Memory B cell (primary cell): ENCODE data around the gene CTDSPL.
"Not testable (repeated sequence)": the region's sequence is repeated elsewhere in the genome, so short reads cannot be mapped to it uniquely, and the experiment has no call there.

Experiments used
- ATAC-seq: fragments of 150-1000 bp; cut with Tn5 transposase; 2 replicates; pipeline ENCODE4 v1.10.0; 2021; ENCODE audit warnings: low read depth, mild to moderate bottlenecking, moderate library complexity
- DNase-seq, 2 donors: peaks; one replicate each; pipeline ENCODE4 v3.0.0; 2022; ENCODE audit warnings: low spot score in 2 of 2
- H3K27ac Mint-ChIP-seq: one replicate; pipeline ENCODE4 v1.8.0; 2022; ENCODE audit warnings: mild to moderate bottlenecking, moderate library complexity, mixed read lengths
- H3K27me3 Mint-ChIP-seq: one replicate; pipeline ENCODE4 v1.8.0; 2022; ENCODE audit warnings: mixed read lengths
- H3K36me3 Mint-ChIP-seq: one replicate; pipeline ENCODE4 v1.8.0; 2022; ENCODE audit warnings: mild to moderate bottlenecking, mixed read lengths
- H3K4me1 Mint-ChIP-seq: one replicate; pipeline ENCODE4 v1.8.0; 2022; ENCODE audit warnings: mixed read lengths
- H3K4me3 Mint-ChIP-seq: one replicate; pipeline ENCODE4 v1.8.0; 2022; ENCODE audit warnings: mild to moderate bottlenecking, moderate library complexity, mixed read lengths
- H3K9me3 Mint-ChIP-seq: one replicate; pipeline ENCODE4 v1.8.0; 2022; ENCODE audit warnings: mixed read lengths

Gene CTDSPL

GRCh38 chr3:37987751-37988179, 126.1 kb downstream of the CTDSPL start:
- H3K9me3 Mint-ChIP-seq, result no peaks in the 10 kb centered on the region
- ATAC-seq (no peak), DNase-seq (no peak)
- no peaks in the 10 kb centered on the region for H3K4me1 Mint-ChIP-seq
- H3K27ac Mint-ChIP-seq, result no peak overlapping the region
- H3K27me3 Mint-ChIP-seq, result peaks cover 7% of the 10 kb centered on the region
- H3K36me3 Mint-ChIP-seq, result no peaks in the 10 kb centered on the region
- H3K4me3 Mint-ChIP-seq, result no peak overlapping the region

DNA sequence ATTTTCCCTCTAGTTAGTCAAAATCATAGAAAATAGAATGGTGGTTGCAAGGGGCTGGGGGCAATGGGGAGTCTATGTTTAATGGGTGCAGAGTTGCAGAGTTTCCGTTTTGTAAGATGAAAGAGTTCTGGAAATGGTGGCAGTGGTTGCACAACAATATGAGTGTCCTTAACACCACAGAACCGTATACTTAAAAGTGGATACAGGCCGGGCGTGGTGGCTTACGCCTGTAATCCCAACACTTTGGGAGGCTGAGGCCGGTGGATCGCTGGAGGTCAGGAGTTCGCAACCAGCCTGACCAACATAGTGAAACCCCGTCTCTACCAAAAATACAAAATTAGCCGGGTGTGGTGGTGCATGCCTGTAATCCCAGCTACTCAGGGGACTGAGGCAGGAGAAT, 126.7 kb downstream of the CTDSPL start:
- not testable (repeated sequence) for H3K4me1 Mint-ChIP-seq, H3K4me3 Mint-ChIP-seq

GRCh38 chr3:37988931-37989525, 127.3 kb downstream of the CTDSPL start:
- ATAC-seq (no peak), DNase-seq (no peak)
- no peaks in the 10 kb centered on the region for H3K9me3 Mint-ChIP-seq
- H3K36me3 Mint-ChIP-seq, result no peaks in the 10 kb centered on the region
- no peak overlapping the region for H3K27ac Mint-ChIP-seq
- H3K4me1 Mint-ChIP-seq, result peaks cover 4% of the 10 kb centered on the region
- no peak overlapping the region for H3K4me3 Mint-ChIP-seq
- peaks cover 7% of the 10 kb centered on the region for H3K27me3 Mint-ChIP-seq

More for the DNA sequence above, 126.7 kb downstream of the CTDSPL start:
- H3K27ac Mint-ChIP-seq, ATAC-seq, H3K27me3 Mint-ChIP-seq, DNase-seq, H3K36me3 Mint-ChIP-seq, H3K9me3 Mint-ChIP-seq: not testable (repeated sequence)

GRCh38 chr3:37989821-37990480, 128.3 kb downstream of the CTDSPL start:
- no peak overlapping the region for H3K27ac Mint-ChIP-seq
- no peak overlapping the region for H3K4me3 Mint-ChIP-seq
- H3K9me3 Mint-ChIP-seq, result no peaks in the 10 kb centered on the region

GRCh38 chr3:37990527-37990926, 128.8 kb downstream of the CTDSPL start, which contains the start of gene VILL:
Gene VILL, plus strand, starts transcription at chr3:37990786. Its CDS starts 2,887 bp downstream, at chr3:37993673.
- H3K36me3 Mint-ChIP-seq, result peaks cover under 1% of the 10 kb centered on the region
- peaks cover 16% of the 10 kb centered on the region for H3K4me1 Mint-ChIP-seq
- no peak within 1 kb of the TSS for H3K4me3 Mint-ChIP-seq
- DNase-seq (no peak), ATAC-seq (no peak)
- no peaks in the 10 kb centered on the region for H3K9me3 Mint-ChIP-seq
- peak within 1 kb of the TSS; percentile 59 for H3K27ac Mint-ChIP-seq
- peaks cover 7% of the 10 kb centered on the region for H3K27me3 Mint-ChIP-seq

More at GRCh38 chr3:37989821-37990480, 128.3 kb downstream of the CTDSPL start:
- H3K36me3 Mint-ChIP-seq, result no peaks in the 10 kb centered on the region
- DNase-seq (no peak), ATAC-seq (no peak)
- peaks cover 7% of the 10 kb centered on the region for H3K27me3 Mint-ChIP-seq
- H3K4me1 Mint-ChIP-seq, result peaks cover 11% of the 10 kb centered on the region

GRCh38 chr3:37991109-37991508, 129.4 kb downstream of the CTDSPL start:
- Mint-ChIP-seq H3K27me3 (peaks cover 3% of the 10 kb centered on the region), H3K27ac (peak overlapping the region; percentile 59)

DNA sequence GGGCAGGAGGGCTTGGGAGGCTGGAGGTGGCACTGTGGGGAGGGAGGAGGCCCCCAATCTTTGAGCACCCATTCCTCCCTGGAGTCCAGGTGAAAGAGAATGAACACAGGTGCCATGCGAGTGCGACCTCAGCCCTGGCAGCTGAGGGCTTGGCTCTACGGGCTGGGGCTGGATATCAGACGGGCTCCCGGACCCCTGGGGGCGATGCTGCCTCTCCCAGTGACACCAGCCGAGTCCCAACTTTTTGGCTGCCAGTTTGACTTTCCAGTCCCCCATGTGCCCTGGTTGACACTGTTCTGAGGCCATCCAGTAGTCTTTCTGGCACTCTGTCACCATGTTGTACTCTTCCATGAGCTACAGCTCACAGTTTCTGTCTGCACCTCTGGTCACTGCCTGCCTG, 130.1 kb downstream of the CTDSPL start:
- Mint-ChIP-seq H3K4me1 (peaks cover 21% of the 10 kb centered on the region), H3K36me3 (peaks cover 11% of the 10 kb centered on the region), H3K27ac (no peak overlapping the region), H3K4me3 (no peak overlapping the region), H3K27me3 (peaks cover 1% of the 10 kb centered on the region), H3K9me3 (no peaks in the 10 kb centered on the region)
- no peak for DNase-seq
- ATAC-seq, result no peak

More at GRCh38 chr3:37991109-37991508, 129.4 kb downstream of the CTDSPL start:
- ATAC-seq (no peak), DNase-seq (no peak)
- Mint-ChIP-seq H3K4me1 (peaks cover 18% of the 10 kb centered on the region), H3K4me3 (no peak overlapping the region), H3K36me3 (peaks cover 5% of the 10 kb centered on the region), H3K9me3 (no peaks in the 10 kb centered on the region)

DNA sequence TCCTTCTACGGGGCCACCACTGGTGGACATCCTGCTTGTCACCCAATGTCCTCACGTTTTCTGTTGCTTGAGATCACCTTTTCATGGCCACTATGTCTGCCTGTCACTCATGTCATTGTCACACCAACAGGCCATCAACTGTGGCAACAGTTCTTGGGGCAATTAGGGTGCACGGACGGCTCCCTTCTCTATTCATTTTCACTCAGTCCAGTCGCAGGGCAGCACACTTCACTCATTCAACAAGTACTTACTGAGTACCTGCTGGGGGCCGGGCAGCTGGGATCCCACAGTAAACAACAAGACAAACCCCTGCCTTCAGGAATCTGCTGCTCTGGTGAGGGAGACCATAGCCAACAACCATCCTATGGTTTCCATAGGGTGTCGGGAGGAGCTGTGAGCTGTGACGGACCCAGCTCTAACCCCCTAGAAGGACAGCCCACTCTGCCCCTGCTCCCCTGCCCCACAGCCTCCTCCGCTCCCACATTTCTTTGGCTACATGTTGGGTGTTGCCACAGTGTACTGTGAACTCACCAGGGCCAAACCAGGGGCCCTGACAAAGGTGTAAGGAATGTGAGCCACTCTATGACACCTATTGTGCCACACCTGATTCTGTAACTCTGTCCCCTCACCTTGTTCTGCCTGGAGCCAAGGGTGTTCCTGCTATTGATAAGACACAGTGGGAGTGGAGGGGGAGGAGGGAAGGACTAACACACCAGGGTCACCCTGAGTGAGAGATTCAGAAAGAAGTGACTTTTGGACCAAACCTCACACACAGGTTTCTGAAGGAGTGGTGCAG, 130.8 kb downstream of the CTDSPL start:
- no peak for DNase-seq
- Mint-ChIP-seq H3K27ac (no peak overlapping the region), H3K4me1 (peaks cover 23% of the 10 kb centered on the region), H3K27me3 (peaks cover 1% of the 10 kb centered on the region), H3K9me3 (no peaks in the 10 kb centered on the region), H3K36me3 (peaks cover 13% of the 10 kb centered on the region), H3K4me3 (no peak overlapping the region)
- no peak for ATAC-seq

DNA sequence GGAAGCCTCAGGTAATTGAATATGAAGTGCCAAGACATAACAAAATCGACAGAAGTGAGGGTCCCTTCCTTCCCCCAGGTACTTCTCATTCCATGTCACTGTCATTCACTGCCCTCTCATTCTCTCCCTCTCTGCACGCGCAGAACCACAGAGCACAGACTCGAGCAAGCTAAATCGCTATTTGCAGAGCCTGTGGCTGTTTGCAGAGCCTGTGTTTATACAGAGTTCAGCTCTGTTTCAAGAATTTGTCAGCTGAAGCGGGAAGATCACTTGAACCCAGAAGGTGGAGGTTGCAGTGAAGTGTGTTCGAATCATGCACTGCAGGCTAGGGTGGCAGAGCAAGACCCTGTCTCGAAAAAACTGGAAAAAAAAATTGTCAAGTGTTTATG, 131.4 kb downstream of the CTDSPL start:
- H3K4me3 Mint-ChIP-seq, result peak overlapping the region; percentile 96
- no peaks in the 10 kb centered on the region for H3K9me3 Mint-ChIP-seq
- peak overlapping the region; percentile 87 for H3K27ac Mint-ChIP-seq
- peaks cover 13% of the 10 kb centered on the region for H3K36me3 Mint-ChIP-seq
- peaks cover 1% of the 10 kb centered on the region for H3K27me3 Mint-ChIP-seq
- peaks cover 25% of the 10 kb centered on the region for H3K4me1 Mint-ChIP-seq
- ATAC-seq (no peak), DNase-seq (no peak)

DNA sequence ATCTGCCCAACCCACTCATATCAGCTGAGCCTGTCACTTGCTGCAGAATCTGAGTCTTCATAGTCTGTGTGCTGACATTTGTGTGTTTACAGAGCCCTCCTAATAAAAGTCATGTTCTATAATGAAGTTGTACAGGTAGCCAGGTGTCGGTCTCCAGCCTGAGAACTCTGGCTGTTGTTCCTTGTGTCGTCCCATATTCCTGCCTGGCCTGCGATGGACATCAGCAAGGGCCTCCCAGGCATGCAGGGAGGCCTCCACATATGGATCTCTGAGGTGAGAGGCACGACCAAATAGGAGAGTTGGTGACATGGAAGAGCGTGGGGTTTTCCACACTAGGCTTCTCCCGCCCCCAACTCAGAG, 131.8 kb downstream of the CTDSPL start:
- ATAC-seq (no peak), DNase-seq (no peak)
- Mint-ChIP-seq H3K4me3 (peak overlapping the region; percentile 96), H3K36me3 (peaks cover 13% of the 10 kb centered on the region), H3K4me1 (peaks cover 29% of the 10 kb centered on the region), H3K27ac (peak overlapping the region; percentile 87), H3K9me3 (no peaks in the 10 kb centered on the region), H3K27me3 (peaks cover 1% of the 10 kb centered on the region)

- peaks cover 1% of the 10 kb centered on the region for H3K27me3 Mint-ChIP-seq
- peak overlapping the region; percentile 96 for H3K4me3 Mint-ChIP-seq
- ATAC-seq (peak; percentile 38), DNase-seq (peak in 1 of 2 donors; percentile 47)
- H3K9me3 Mint-ChIP-seq, result no peaks in the 10 kb centered on the region
- peaks cover 13% of the 10 kb centered on the region for H3K36me3 Mint-ChIP-seq
- peaks cover 31% of the 10 kb centered on the region for H3K4me1 Mint-ChIP-seq
- peak overlapping the region; percentile 87 for H3K27ac Mint-ChIP-seq
These were observed 132.3 kb downstream of the CTDSPL start for GRCh38 chr3:37993820-37994638.

GRCh38 chr3:37994639-37994972, 132.9 kb downstream of the CTDSPL start:
- H3K27ac Mint-ChIP-seq, result peak overlapping the region; percentile 87
- ATAC-seq (no peak), DNase-seq (no peak)
- H3K27me3 Mint-ChIP-seq, result peaks cover 1% of the 10 kb centered on the region
- H3K9me3 Mint-ChIP-seq, result no peaks in the 10 kb centered on the region
- H3K4me1 Mint-ChIP-seq, result peaks cover 36% of the 10 kb centered on the region
- H3K4me3 Mint-ChIP-seq, result peak overlapping the region; percentile 96
- H3K36me3 Mint-ChIP-seq, result peaks cover 16% of the 10 kb centered on the region

GRCh38 chr3:37995652-37996641, 134.3 kb downstream of the CTDSPL start:
- Mint-ChIP-seq H3K36me3 (peaks cover 21% of the 10 kb centered on the region), H3K27me3 (peaks cover 1% of the 10 kb centered on the region), H3K4me1 (peaks cover 38% of the 10 kb centered on the region), H3K9me3 (no peaks in the 10 kb centered on the region), H3K4me3 (peak overlapping the region; percentile 96), H3K27ac (peak overlapping the region; percentile 86)
- DNase-seq, result no peak
- no peak for ATAC-seq
